Vagina (tissue), 2 donors: ENCODE results near the gene GABBR2.

Experiments
- POLR2A ChIP-seq, 2 donors: fragments of 450-650 bp; IDR thresholded peaks; one replicate each; pipeline ENCODE4 v1.6.1; 2017; ENCODE audit warnings: antibody characterized with exemption in 2 of 2, mild to moderate bottlenecking in 2 of 2, moderate library complexity in 2 of 2
- POLR2AphosphoS5 ChIP-seq, 2 donors: sonication (generic); formaldehyde crosslinking; IDR thresholded peaks; one replicate each; pipeline ENCODE4 v1.9.0; 2017; ENCODE audit warnings: antibody characterized with exemption in 2 of 2, mild to moderate bottlenecking in 2 of 2, low read depth in 1 of 2; ENCODE audit not compliant: insufficient read depth in 1 of 2
- TF ChIP-seq, protein P1 (sequence below), 3 experiments: fragments of 450-650 bp in 2 of 3; fragments of 200-600 bp in 1 of 3; sonication (generic) in 1 of 3; IDR thresholded peaks; one replicate each; pipeline ENCODE4 v1.5.1; 2017 to 2019; ENCODE audit warnings: antibody characterized with exemption in 3 of 3, mild to moderate bottlenecking in 2 of 3, moderate library complexity in 2 of 3

DNA sequence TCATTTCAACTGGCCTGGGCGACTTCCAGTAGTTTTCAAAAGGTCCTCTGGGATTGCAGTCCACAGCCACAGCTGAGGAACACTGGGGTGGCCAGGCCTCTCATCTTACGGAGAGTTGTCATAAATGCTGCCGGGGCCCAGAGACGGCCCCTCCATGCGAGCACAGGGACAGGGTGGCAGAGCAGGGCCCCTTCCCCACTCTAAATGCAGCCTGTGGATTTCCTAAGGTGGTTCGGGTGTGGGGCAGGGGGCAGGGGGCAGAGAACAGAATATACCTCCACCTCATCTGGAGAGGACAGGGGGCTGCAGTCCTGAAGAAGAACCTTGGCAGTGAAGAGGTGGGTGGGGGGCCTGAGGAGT lies 339.7 kb downstream of the GABBR2 start:
- TF ChIP-seq, protein P1, sequence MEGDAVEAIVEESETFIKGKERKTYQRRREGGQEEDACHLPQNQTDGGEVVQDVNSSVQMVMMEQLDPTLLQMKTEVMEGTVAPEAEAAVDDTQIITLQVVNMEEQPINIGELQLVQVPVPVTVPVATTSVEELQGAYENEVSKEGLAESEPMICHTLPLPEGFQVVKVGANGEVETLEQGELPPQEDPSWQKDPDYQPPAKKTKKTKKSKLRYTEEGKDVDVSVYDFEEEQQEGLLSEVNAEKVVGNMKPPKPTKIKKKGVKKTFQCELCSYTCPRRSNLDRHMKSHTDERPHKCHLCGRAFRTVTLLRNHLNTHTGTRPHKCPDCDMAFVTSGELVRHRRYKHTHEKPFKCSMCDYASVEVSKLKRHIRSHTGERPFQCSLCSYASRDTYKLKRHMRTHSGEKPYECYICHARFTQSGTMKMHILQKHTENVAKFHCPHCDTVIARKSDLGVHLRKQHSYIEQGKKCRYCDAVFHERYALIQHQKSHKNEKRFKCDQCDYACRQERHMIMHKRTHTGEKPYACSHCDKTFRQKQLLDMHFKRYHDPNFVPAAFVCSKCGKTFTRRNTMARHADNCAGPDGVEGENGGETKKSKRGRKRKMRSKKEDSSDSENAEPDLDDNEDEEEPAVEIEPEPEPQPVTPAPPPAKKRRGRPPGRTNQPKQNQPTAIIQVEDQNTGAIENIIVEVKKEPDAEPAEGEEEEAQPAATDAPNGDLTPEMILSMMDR (IDR thresholded peaks at IDR 0.05), result no peak
- TF ChIP-seq POLR2AphosphoS5 (IDR thresholded peaks at IDR 0.05; ENCODE audit: insufficient read depth in 1 of 2, low read depth in 1 of 2) (no peak), POLR2A (IDR thresholded peaks at IDR 0.05) (no peak)
